Skeletal muscle tissue (tissue), 4 donors: ENCODE results near the gene OIP5. TPM values are rescaled to one million over a fixed set of nuclear protein-coding genes. Genes with fewer than 3 reads are reported as not detected.
A peak's percentile ranks its signal among the peaks of the same experiment; 100 is the strongest.
"Not testable (repeated sequence)": the region's sequence is repeated elsewhere in the genome, so short reads cannot be mapped to it uniquely, and the experiment has no call there.

Experiments used
- H3K27ac ChIP-seq: one replicate; pipeline ENCODE4 v1.7.0; 2013; ENCODE audit warnings: mild to moderate bottlenecking, low read depth, low read length, inconsistent platforms
- H3K27me3 ChIP-seq, 3 donors: one replicate each; pipeline ENCODE4 v1.7.0; 2013; ENCODE audit warnings: low read length in 3 of 3; ENCODE audit not compliant: control insufficient read depth in 3 of 3, insufficient read depth in 3 of 3
- H3K36me3 ChIP-seq, 3 donors: one replicate each; pipeline ENCODE4 v1.7.0; 2013; ENCODE audit warnings: low read length in 3 of 3; ENCODE audit not compliant: control insufficient read depth in 3 of 3, insufficient read depth in 3 of 3
- H3K4me1 ChIP-seq, 3 donors: one replicate each; pipeline ENCODE4 v1.7.0; 2013; ENCODE audit warnings: low read length in 3 of 3, mild to moderate bottlenecking in 3 of 3; ENCODE audit not compliant: control insufficient read depth in 3 of 3, insufficient read depth in 3 of 3
- H3K4me3 ChIP-seq, 3 donors: one replicate each; pipeline ENCODE4 v1.7.0; 2013; ENCODE audit warnings: low read length in 3 of 3
- H3K9ac ChIP-seq, 3 donors: one replicate each; pipeline ENCODE4 v1.7.0; 2013; ENCODE audit warnings: low read length in 3 of 3, mild to moderate bottlenecking in 3 of 3, moderate library complexity in 2 of 3, low read depth in 1 of 3
- H3K9me3 ChIP-seq, 3 donors: one replicate each; pipeline ENCODE4 v1.7.0; 2013; ENCODE audit warnings: low read length in 3 of 3; ENCODE audit not compliant: control insufficient read depth in 3 of 3
- total RNA-seq: library from RNA; depleted of rRNA; stranded (reverse); fragments of >200 nt; gene quantifications from one replicate; pipeline ENCODE4 v1.2.3, GENCODE V29; 2014
- donor health status: Osteomylitis.

The OIP5 gene
- total RNA-seq, 1 donor from 2014 or later = 3.7 TPM

GRCh38 chr15:41307679-41308078, 24.7 kb downstream of the OIP5 start:
- Histone ChIP-seq H3K36me3 (peaks cover 0 to 2% (median 0%) of the 10 kb centered on the region in 3 donors), H3K4me1 (peaks cover 0 to 15% (median 6%) of the 10 kb centered on the region in 3 donors), H3K27me3 (no peaks in the 10 kb centered on the region), H3K9me3 (no peaks in the 10 kb centered on the region), H3K4me3 (no peak overlapping the region), H3K9ac (no peak overlapping the region), H3K27ac (no peak overlapping the region)

- Histone ChIP-seq H3K9ac (no peak overlapping the region), H3K27ac (no peak overlapping the region), H3K4me1 (peaks cover 0 to 7% (median 3%) of the 10 kb centered on the region in 3 donors), H3K4me3 (no peak overlapping the region), H3K27me3 (no peaks in the 10 kb centered on the region), H3K36me3 (peaks cover 0 to 4% (median 3%) of the 10 kb centered on the region in 3 donors), H3K9me3 (no peaks in the 10 kb centered on the region)
These were observed 28.1 kb downstream of the OIP5 start for GRCh38 chr15:41304149-41304770.

GRCh38 chr15:41301587-41301986, 30.8 kb downstream of the OIP5 start:
- Histone ChIP-seq H3K27me3 (no peaks in the 10 kb centered on the region), H3K9ac (no peak overlapping the region), H3K27ac (no peak overlapping the region), H3K36me3 (peaks cover 7 to 13% (median 10%) of the 10 kb centered on the region in 3 donors), H3K4me1 (no peaks in the 10 kb centered on the region), H3K9me3 (no peaks in the 10 kb centered on the region), H3K4me3 (no peak overlapping the region)

GRCh38 chr15:41301139-41301538, 31.3 kb downstream of the OIP5 start:
- peaks cover 7 to 13% (median 10%) of the 10 kb centered on the region in 3 donors for H3K36me3 ChIP-seq
- H3K4me1 ChIP-seq, H3K9ac ChIP-seq, H3K9me3 ChIP-seq, H3K27me3 ChIP-seq, H3K4me3 ChIP-seq, H3K27ac ChIP-seq: not testable (repeated sequence)

GRCh38 chr15:41292521-41292920, 39.9 kb downstream of the OIP5 start:
- Histone ChIP-seq H3K4me1 (peaks cover 0 to 9% (median 5%) of the 10 kb centered on the region in 3 donors), H3K4me3 (no peak overlapping the region), H3K36me3 (peaks cover 13 to 26% (median 22%) of the 10 kb centered on the region in 3 donors), H3K9me3 (no peaks in the 10 kb centered on the region), H3K9ac (no peak overlapping the region), H3K27ac (no peak overlapping the region), H3K27me3 (no peaks in the 10 kb centered on the region)

- Histone ChIP-seq H3K27me3 (no peaks in the 10 kb centered on the region), H3K4me1 (peaks cover 0 to 9% (median 5%) of the 10 kb centered on the region in 3 donors), H3K9ac (no peak overlapping the region), H3K9me3 (no peaks in the 10 kb centered on the region), H3K36me3 (peaks cover 23 to 36% (median 33%) of the 10 kb centered on the region in 3 donors), H3K27ac (no peak overlapping the region), H3K4me3 (no peak overlapping the region)
These were observed 41.2 kb downstream of the OIP5 start for GRCh38 chr15:41291065-41291631.

- peaks cover 23 to 39% (median 36%) of the 10 kb centered on the region in 3 donors for H3K36me3 ChIP-seq
- H3K9ac ChIP-seq = no peak overlapping the region
- no peaks in the 10 kb centered on the region for H3K27me3 ChIP-seq
- H3K27ac ChIP-seq = no peak overlapping the region
- peaks cover 6 to 17% (median 14%) of the 10 kb centered on the region in 3 donors for H3K4me1 ChIP-seq
- no peak overlapping the region for H3K4me3 ChIP-seq
- H3K9me3 ChIP-seq = no peaks in the 10 kb centered on the region
These were observed 42.4 kb downstream of the OIP5 start for GRCh38 chr15:41289953-41290352.

GRCh38 chr15:41288464-41288863, 43.9 kb downstream of the OIP5 start:
- Histone ChIP-seq H3K27ac (no peak overlapping the region), H3K4me1 (peaks cover 6 to 28% (median 14%) of the 10 kb centered on the region in 3 donors), H3K4me3 (no peak overlapping the region), H3K36me3 (peaks cover 23 to 39% (median 36%) of the 10 kb centered on the region in 3 donors), H3K9ac (no peak overlapping the region), H3K27me3 (no peaks in the 10 kb centered on the region), H3K9me3 (no peaks in the 10 kb centered on the region)

GRCh38 chr15:41286665-41287333, 45.6 kb downstream of the OIP5 start:
- Histone ChIP-seq H3K27ac (no peak overlapping the region), H3K36me3 (peaks cover 23 to 37% (median 36%) of the 10 kb centered on the region in 3 donors), H3K4me1 (peaks cover 8 to 28% (median 14%) of the 10 kb centered on the region in 3 donors), H3K9ac (no peak overlapping the region), H3K9me3 (no peaks in the 10 kb centered on the region), H3K4me3 (no peak overlapping the region), H3K27me3 (no peaks in the 10 kb centered on the region)

GRCh38 chr15:41285285-41285684, 47.1 kb downstream of the OIP5 start:
- Histone ChIP-seq H3K27me3 (no peaks in the 10 kb centered on the region), H3K4me3 (peak overlapping the region; percentile 84 to 96 (median 93)), H3K36me3 (peaks cover 23 to 34% (median 29%) of the 10 kb centered on the region in 3 donors), H3K4me1 (peaks cover 8 to 28% (median 14%) of the 10 kb centered on the region in 3 donors), H3K9ac (peak overlapping the region; percentile 87 to 97 (median 94)), H3K9me3 (no peaks in the 10 kb centered on the region), H3K27ac (no peak overlapping the region)
